Measurements from ENCODE around the gene KCNQ1. TPM values are rescaled to one million over a fixed set of nuclear protein-coding genes. Genes with fewer than 3 reads are reported as not detected.

The KCNQ1 gene
- total and polyA plus RNA-seq, 2 of the 13 experiments (the other 11 are each of a cell fraction or from before 2014, with no cell fraction given) = 0.02 to 0.08 TPM

GRCh38 chr11:2688381-2689231 is 243.8 kb downstream of the KCNQ1 start:
- peak overlapping the region; percentile 45 for H3K27ac ChIP-seq (ENCODE audit: extremely low read length, insufficient read depth, low read length)
- H3K27me3 ChIP-seq (ENCODE audit: control insufficient read depth in 1 of 2, insufficient read depth in 2 of 2, low read length in 2 of 2) = no peaks in the 10 kb centered on the region
- in situ Hi-C loops (cut with HindIII; ENCODE audit: extremely low pct_ligation_motif_present, low pct_unique_long_range_greater_than_20kb) = no loop called here
- BruUV-seq (replicated peaks) = no TSS peak
- peaks cover 100% of the 10 kb centered on the region for H4K20me1 ChIP-seq (ENCODE audit: insufficient read depth, low read length)
- POLR2A ChIA-PET = interaction anchor here (1.2 to 10.8 kb wide), 4 partner anchors 11 to 214 kb away, joined by 3 to 201 read pairs (median 10); partner anchors contain the start of gene KCNQ1OT1
- H3K9ac ChIP-seq (ENCODE audit: insufficient read depth, low read depth, low read length) = no peak overlapping the region
- H2AFZ ChIP-seq (ENCODE audit: low read length) = no peak overlapping the region
- FAIRE-seq (no peak), DNase-seq (ENCODE audit: low spot score) (no peak), ATAC-seq (peak; percentile 2)
- peaks cover 100% of the 10 kb centered on the region for H3K79me2 ChIP-seq (ENCODE audit: insufficient read depth, low read length)
- WGBS (ENCODE audit: low lambda C conversion rate) = 77% methylated on average over 6 of the region's 6 CpGs
- H3K9me3 ChIP-seq (ENCODE audit: low read length) = no peaks in the 10 kb centered on the region
- H3K4me1 ChIP-seq (ENCODE audit: insufficient read depth, low read length) = peaks cover 100% of the 10 kb centered on the region
- H3K36me3 ChIP-seq (replicated peaks in 1 of 2; ENCODE audit: control insufficient read depth in 1 of 2, insufficient read depth in 2 of 2, low read length in 2 of 2) = peaks cover 54 to 96% of the 10 kb centered on the region in 2 experiments
- CTCF ChIA-PET (ENCODE audit: low intra/inter-chr PET ratio, low total read pairs) = no interaction called here
- peak overlapping the region; percentile 78; the same call in 1 of the 2 replicates for H3K4me2 ChIP-seq (ENCODE audit: low read depth, low read length)
- peak overlapping the region in 1 of 3 experiments; percentile 1; a peak in 1 of 6 replicates for H3K4me3 ChIP-seq (replicated peaks in 1 of 3; ENCODE audit: insufficient read depth in 1 of 3, low read depth in 2 of 3, low read length in 3 of 3)
- intact Hi-C loops (cut with micrococcal nuclease; ENCODE audit: unreplicated experiment) = no loop called here
- TF ChIP-seq HNRNPL (IDR thresholded peaks at IDR 0.05; ENCODE audit: low read depth, low read length) = peak; percentile 45; the same call in 1 of the 2 replicates
- TF ChIP-seq FOSL2 (CRISPR knock-in tag; IDR thresholded peaks at IDR 0.05) = no peak
- 0 out of 2 replicates have a peak, but pooled peaks have one; percentile 26 for TF ChIP-seq HOXA3 (CRISPR knock-in tag; IDR thresholded peaks at IDR 0.05)
- no peak for TF ChIP-seq CBFB (CRISPR knock-in tag; IDR thresholded peaks at IDR 0.05)
- TF ChIP-seq ZMYM3 (CRISPR knock-in tag; IDR thresholded peaks at IDR 0.05) = no peak
- TF ChIP-seq ZNF383 (CRISPR knock-in tag; IDR thresholded peaks at IDR 0.05; ENCODE audit: borderline replicate concordance) = no peak
- TF ChIP-seq ZFX (CRISPR knock-in tag; IDR thresholded peaks at IDR 0.05; ENCODE audit: low read depth) = peak; percentile 41; the same call in 1 of the 2 replicates
- no peak for TF ChIP-seq FOXA1 (IDR thresholded peaks at IDR 0.05)
- TF ChIP-seq FOXA1 (CRISPR knock-in tag; IDR thresholded peaks at IDR 0.05) = no peak
- TF ChIP-seq MZF1 (CRISPR knock-in tag; IDR thresholded peaks at IDR 0.05; ENCODE audit: borderline replicate concordance) = no peak
- TF ChIP-seq ZNF781 (CRISPR knock-in tag; IDR thresholded peaks at IDR 0.05; ENCODE audit: borderline replicate concordance, not compliant biosample characterization) = no peak
- no peak for TF ChIP-seq ZNF562 (CRISPR knock-in tag; IDR thresholded peaks at IDR 0.05; ENCODE audit: borderline replicate concordance)
- TF ChIP-seq GRHL1 (CRISPR knock-in tag; conservative IDR thresholded peaks at IDR 0.05) = no peak
- TF ChIP-seq MED1 (CRISPR knock-in tag; IDR thresholded peaks at IDR 0.05) = no peak
- TF ChIP-seq ZBTB46 (CRISPR knock-in tag; IDR thresholded peaks at IDR 0.05; ENCODE audit: borderline replicate concordance) = no peak
- TF ChIP-seq TFE3 (CRISPR knock-in tag; IDR thresholded peaks at IDR 0.05) = no peak
- TF ChIP-seq AHR (CRISPR knock-in tag; IDR thresholded peaks at IDR 0.05) = no peak
- 0 out of 2 replicates have a peak, but pooled peaks have one; percentile 39 for TF ChIP-seq SRY (CRISPR knock-in tag; IDR thresholded peaks at IDR 0.05)
- no peak for TF ChIP-seq ZNF263 (CRISPR knock-in tag; IDR thresholded peaks at IDR 0.05)
- TF ChIP-seq ZNF746 (CRISPR knock-in tag; IDR thresholded peaks at IDR 0.05) = 0 out of 2 replicates have a peak, but pooled peaks have one; percentile 28
- TF ChIP-seq ZNF7 (CRISPR knock-in tag; IDR thresholded peaks at IDR 0.05) = no peak

All from HepG2 (cell line).